ENCODE results near the gene CCDC9B.

DNA sequence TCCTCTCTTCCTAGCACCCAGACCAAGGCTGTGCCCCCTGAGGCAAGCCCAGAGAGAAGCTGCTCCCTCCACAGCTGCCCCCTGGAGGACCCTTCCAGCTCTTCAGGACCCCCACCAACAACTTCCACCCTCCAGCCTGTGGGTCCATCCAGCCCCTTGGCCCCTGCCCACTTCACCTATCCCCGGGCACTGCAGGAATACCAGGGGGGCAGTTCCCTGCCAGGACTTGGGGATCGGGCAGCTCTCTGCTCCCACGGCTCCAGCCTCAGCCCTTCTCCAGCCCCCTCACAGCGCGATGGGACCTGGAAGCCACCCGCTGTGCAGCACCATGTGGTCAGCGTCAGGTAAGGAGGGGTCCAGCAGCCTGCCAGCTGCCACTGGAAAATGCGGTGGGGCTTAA, 22.9 kb upstream of the CCDC9B start:
- TF ChIP-seq CTBP1 (IDR thresholded peaks at IDR 0.05; ENCODE audit: borderline replicate concordance) = no peak
- no peak for TF ChIP-seq SUZ12 (IDR thresholded peaks at IDR 0.05)
- TF ChIP-seq FOXA1 (IDR thresholded peaks at IDR 0.05) = no peak
- no peak for TF ChIP-seq ELF4 (IDR thresholded peaks at IDR 0.05)
- TF ChIP-seq TARDBP (IDR thresholded peaks at IDR 0.05) = no peak
- TF ChIP-seq ZNF384 (IDR thresholded peaks at IDR 0.05) = no peak
- no peak for TF ChIP-seq L3MBTL2 (conservative IDR thresholded peaks at IDR 0.05)
- TF ChIP-seq FOXM1 (IDR thresholded peaks at IDR 0.05; ENCODE audit: borderline replicate concordance) = no peak

Measured in HEK293T (cell line).